OCI-LY7 (cell line): ENCODE results near the gene STX8. TPM values are rescaled to one million over a fixed set of nuclear protein-coding genes. Genes with fewer than 3 reads are reported as not detected.

Experiments used
- BruUV-seq: library from RNA; stranded (reverse); fragments of 400-500 nt; replicated peaks from 2 replicates; lab custom pipeline; 2021; lab: Mats Ljungman, UMichigan
- CTCF ChIA-PET: fragments of 300-600 bp; sonication (Branson Sonifier 250); formaldehyde crosslinking; loops from one replicate; lab custom pipeline; 2022; ENCODE audit warnings: antibody characterized with exemption; ENCODE audit not compliant: unreplicated experiment; lab: Charles Lee
- POLR2A ChIA-PET: fragments of 300-600 bp; sonication (Branson Sonifier 250); formaldehyde crosslinking; loops from one replicate; lab custom pipeline; 2022; ENCODE audit warnings: antibody characterized with exemption; lab: Charles Lee
- DNase-seq: peaks from one replicate; pipeline ENCODE4 v3.0.0-alpha.2; 2015; ENCODE audit warnings: low spot score
- H2AFZ ChIP-seq: fragments of 200-600 bp; sonication (generic), shearing (Covaris generic); 2 replicates; pipeline ENCODE4 v1.6.1; 2014; ENCODE audit warnings: mild to moderate bottlenecking, antibody characterized with exemption, low read length, moderate library complexity
- H3K27ac ChIP-seq: fragments of 200-600 bp; sonication (generic); 2 replicates; pipeline ENCODE4 v1.5.1; 2014; ENCODE audit warnings: mixed run types, low read depth, mild to moderate bottlenecking, moderate library complexity, low read length, inconsistent platforms; ENCODE audit not compliant: poor library complexity, severe bottlenecking
- H3K36me3 ChIP-seq: fragments of 200-600 bp; sonication (generic); 2 replicates; pipeline ENCODE4 v1.6.1; 2014; ENCODE audit warnings: mild to moderate bottlenecking, antibody characterized with exemption, low read length, moderate library complexity, mixed read lengths; ENCODE audit not compliant: insufficient read depth
- H3K4me1 ChIP-seq: fragments of 200-600 bp; sonication (generic); 2 replicates; pipeline ENCODE4 v1.5.1; 2014; ENCODE audit warnings: mild to moderate bottlenecking, low read length; ENCODE audit not compliant: insufficient read depth, poor library complexity, severe bottlenecking
- H3K4me2 ChIP-seq: fragments of 200-600 bp; sonication (generic); 2 replicates; pipeline ENCODE4 v1.6.1; 2014; ENCODE audit warnings: mild to moderate bottlenecking, low read length
- H3K4me3 ChIP-seq: fragments of 200-600 bp; sonication (generic); 2 replicates; pipeline ENCODE4 v1.5.1; 2014; ENCODE audit warnings: mild to moderate bottlenecking, low read depth, low read length; ENCODE audit not compliant: poor library complexity, severe bottlenecking
- H3K79me2 ChIP-seq: fragments of 200-600 bp; sonication (generic); 2 replicates; pipeline ENCODE4 v1.6.1; 2016; ENCODE audit warnings: low read depth, mild to moderate bottlenecking, low read length, moderate library complexity, mixed read lengths; ENCODE audit not compliant: insufficient read depth
- H3K9me2 ChIP-seq: fragments of 200-600 bp; sonication (generic); 2 replicates; pipeline ENCODE4 v1.6.1; 2016; ENCODE audit warnings: mild to moderate bottlenecking, low read length, mixed read lengths; ENCODE audit not compliant: insufficient read depth
- H3K9me3 ChIP-seq: fragments of 200-600 bp; sonication (generic); 2 replicates; pipeline ENCODE4 v1.6.1; 2014; ENCODE audit warnings: mild to moderate bottlenecking, mixed run types, low read length, mixed read lengths
- H4K20me1 ChIP-seq: fragments of 200-600 bp; sonication (generic); 2 replicates; pipeline ENCODE4 v1.6.1; 2014; ENCODE audit warnings: mild to moderate bottlenecking, antibody characterized with exemption, low read length, moderate library complexity, mixed read lengths; ENCODE audit not compliant: insufficient read depth
- CTCF ChIP-seq: fragments of 200-600 bp; sonication (generic); conservative IDR thresholded peaks from 2 replicates; pipeline ENCODE4 v1.5.1; 2014; ENCODE audit warnings: mild to moderate bottlenecking, antibody characterized with exemption, low read length, moderate library complexity, mixed read lengths
- EZH2phosphoT487 ChIP-seq: fragments of 200-600 bp; sonication (generic); IDR thresholded peaks from 2 replicates; pipeline ENCODE4 v1.6.1; 2018; ENCODE audit warnings: low read depth, borderline replicate concordance, mild to moderate bottlenecking, mixed run types, antibody characterized with exemption, low read length, moderate library complexity, mixed read lengths
- intact Hi-C: fragments of 100-400 bp; cut with micrococcal nuclease; formaldehyde crosslinking; loops from one replicate; pipeline ENCODE4 v1.10.0; 2022; ENCODE audit not compliant: unreplicated experiment
- total RNA-seq, 2 experiments: library from RNA; depleted of rRNA in 1 of 2; stranded (reverse); fragments of >200 nt in 1 of 2; shearing (Covaris generic) in 1 of 2; gene quantifications; 2 replicates each; pipeline ENCODE4 v1.2.3, GENCODE V29; 2014 to 2022

The STX8 gene
- total RNA-seq, 2 experiments from 2014 or later, result 56.7 to 69.0 TPM

DNA sequence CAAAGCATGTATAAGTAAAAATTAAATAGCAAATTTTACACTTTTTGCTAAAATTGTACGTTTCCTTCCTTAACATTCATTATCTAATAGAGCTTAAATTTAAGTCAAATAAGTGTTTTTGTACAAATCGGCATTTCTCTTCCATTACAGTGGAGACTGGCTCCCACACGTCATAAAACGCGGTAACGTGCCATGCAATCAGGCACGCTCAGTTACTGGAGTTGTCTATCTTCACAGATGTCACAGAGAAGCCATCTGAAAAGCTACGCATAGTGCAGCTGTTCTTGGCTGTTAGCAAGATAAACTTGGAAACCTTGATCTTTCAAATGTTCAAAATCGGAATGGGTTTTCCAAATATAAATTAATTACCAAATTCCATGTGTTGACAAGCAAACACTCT lies 165.3 kb downstream of the STX8 start:
- H3K4me1 ChIP-seq, result no peaks in the 10 kb centered on the region
- no peak overlapping the region for H2AFZ ChIP-seq
- intact Hi-C loops, result no loop called here
- no peak for TF ChIP-seq CTCF
- TF ChIP-seq EZH2phosphoT487, result no peak
- no peak for DNase-seq
- no peaks in the 10 kb centered on the region for H4K20me1 ChIP-seq
- H3K79me2 ChIP-seq, result no peaks in the 10 kb centered on the region
- no peak overlapping the region for H3K4me2 ChIP-seq
- no peak overlapping the region for H3K4me3 ChIP-seq
- no peak overlapping the region for H3K27ac ChIP-seq
- no TSS peak for BruUV-seq
- CTCF ChIA-PET, result no interaction called here
- H3K9me3 ChIP-seq, result no peaks in the 10 kb centered on the region
- H3K9me2 ChIP-seq, result no peaks in the 10 kb centered on the region
- POLR2A ChIA-PET, result no interaction called here
- H3K36me3 ChIP-seq, result no peaks in the 10 kb centered on the region

- Histone ChIP-seq H3K79me2 (no peaks in the 10 kb centered on the region), H3K9me2 (no peaks in the 10 kb centered on the region), H3K4me3 (no peak overlapping the region), H3K4me2 (no peak overlapping the region), H3K4me1 (no peaks in the 10 kb centered on the region), H3K9me3 (no peaks in the 10 kb centered on the region), H3K27ac (no peak overlapping the region), H2AFZ (no peak overlapping the region), H4K20me1 (no peaks in the 10 kb centered on the region), H3K36me3 (no peaks in the 10 kb centered on the region)
- no TSS peak for BruUV-seq
- intact Hi-C loops, result loop anchor here (10.0 kb wide), 1 partner anchor 145 kb away; no protein-coding TSS in a partner anchor
- no peak for DNase-seq
- CTCF ChIA-PET, result no interaction called here
- no peak for TF ChIP-seq CTCF
- no peak for TF ChIP-seq EZH2phosphoT487
- POLR2A ChIA-PET, result no interaction called here
These were observed 165.7 kb downstream of the STX8 start for GRCh38 chr17:9409878-9410277.

DNA sequence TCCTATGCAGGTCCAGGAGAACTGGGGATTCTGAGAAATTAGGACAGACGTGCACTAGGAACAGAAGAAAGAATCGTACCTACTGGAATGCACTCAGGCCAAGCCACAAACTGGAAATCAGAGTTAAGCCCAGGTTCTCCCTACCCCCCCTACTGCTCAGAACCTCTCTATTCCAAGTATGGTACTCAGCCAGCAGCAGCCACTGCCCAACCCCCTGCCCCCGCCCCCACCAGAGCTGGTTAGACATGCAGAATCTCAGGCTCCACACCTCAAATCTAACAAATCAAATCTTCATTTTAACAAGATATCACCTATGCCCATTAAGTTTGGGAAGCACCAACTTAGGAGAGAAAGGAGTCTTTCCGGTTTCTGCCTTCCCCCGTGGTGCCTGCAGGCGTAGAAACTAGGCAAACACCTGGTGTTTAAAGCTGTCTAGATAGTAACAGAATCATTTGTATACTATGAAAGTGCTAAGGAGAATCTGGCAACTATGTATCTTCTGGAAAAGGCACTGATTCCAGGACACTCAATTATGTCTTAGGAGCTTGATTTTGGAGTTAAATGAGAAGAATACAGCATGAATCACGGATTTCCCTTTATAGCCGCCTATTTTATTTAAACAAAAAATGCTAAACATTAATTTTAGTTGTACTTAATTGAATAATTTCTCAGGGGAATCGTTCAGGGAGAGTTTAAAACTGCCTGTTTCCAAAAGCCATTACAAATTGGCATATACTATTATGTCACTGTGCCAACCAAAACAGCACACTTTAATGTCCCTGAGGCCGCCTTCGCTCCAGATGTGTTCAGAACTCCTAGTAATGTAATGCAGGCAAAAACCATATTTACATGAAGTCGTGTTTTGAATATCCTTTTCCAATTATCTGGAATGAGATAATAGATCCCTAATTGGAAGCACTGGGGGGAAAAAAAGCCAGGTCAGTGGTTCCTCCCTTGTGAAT lies 166.5 kb downstream of the STX8 start:
- intact Hi-C loops, result loop anchor here (10.0 kb wide), 1 partner anchor 146 kb away; no protein-coding TSS in a partner anchor
- ChIA-PET CTCF (no interaction called here), POLR2A (interaction anchor here (0.5 to 0.7 kb wide), 3 partner anchors 137 to 602 kb away, joined by 3 to 7 read pairs (median 4); no protein-coding TSS in a partner anchor)
- Histone ChIP-seq H3K9me3 (no peaks in the 10 kb centered on the region), H4K20me1 (no peaks in the 10 kb centered on the region), H2AFZ (no peak overlapping the region), H3K9me2 (no peaks in the 10 kb centered on the region), H3K79me2 (no peaks in the 10 kb centered on the region), H3K4me1 (no peaks in the 10 kb centered on the region), H3K36me3 (no peaks in the 10 kb centered on the region), H3K4me3 (no peak overlapping the region), H3K4me2 (no peak overlapping the region), H3K27ac (no peak overlapping the region)
- BruUV-seq, result no TSS peak
- no peak for DNase-seq
- TF ChIP-seq CTCF (no peak), EZH2phosphoT487 (no peak)
